ENCODE data around the gene ARSG.
"Not testable (repeated sequence)": the region's sequence is repeated elsewhere in the genome, so short reads cannot be mapped to it uniquely, and the experiment has no call there.

Gene ARSG

DNA sequence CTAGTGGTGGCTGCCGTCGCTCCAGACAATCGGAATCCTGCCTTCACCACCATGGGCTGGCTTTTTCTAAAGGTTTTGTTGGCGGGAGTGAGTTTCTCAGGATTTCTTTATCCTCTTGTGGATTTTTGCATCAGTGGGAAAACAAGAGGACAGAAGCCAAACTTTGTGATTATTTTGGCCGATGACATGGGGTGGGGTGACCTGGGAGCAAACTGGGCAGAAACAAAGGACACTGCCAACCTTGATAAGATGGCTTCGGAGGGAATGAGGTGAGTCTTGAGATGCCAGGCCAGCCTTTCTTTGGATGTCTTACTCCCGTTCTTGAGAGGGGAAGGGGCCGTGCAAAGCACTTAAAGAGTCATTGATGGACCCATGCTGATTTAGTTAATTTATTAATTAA lies 16.1 kb downstream of the ARSG start:
- no peak for DNase-seq

DNA sequence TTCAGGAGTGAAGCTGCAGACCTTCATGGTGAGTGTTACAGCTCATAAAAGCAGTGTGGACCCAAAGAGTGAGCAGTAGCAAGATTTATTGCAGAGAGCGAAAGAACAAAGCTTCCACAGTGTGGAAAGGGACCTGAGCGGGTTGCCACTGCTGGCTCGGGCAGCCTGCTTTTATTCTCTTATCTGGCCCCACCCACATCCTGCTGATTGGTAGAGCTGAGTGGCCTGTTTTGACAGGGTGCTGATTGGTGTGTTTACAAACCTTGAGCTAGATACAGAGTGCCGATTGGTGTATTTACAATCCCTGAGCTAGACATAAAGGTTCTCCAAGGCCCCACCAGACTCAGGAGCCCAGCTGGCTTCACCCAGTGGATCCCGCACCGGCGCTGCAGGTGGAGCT lies 17.2 kb downstream of the ARSG start:
- not testable (repeated sequence) for DNase-seq

DNA sequence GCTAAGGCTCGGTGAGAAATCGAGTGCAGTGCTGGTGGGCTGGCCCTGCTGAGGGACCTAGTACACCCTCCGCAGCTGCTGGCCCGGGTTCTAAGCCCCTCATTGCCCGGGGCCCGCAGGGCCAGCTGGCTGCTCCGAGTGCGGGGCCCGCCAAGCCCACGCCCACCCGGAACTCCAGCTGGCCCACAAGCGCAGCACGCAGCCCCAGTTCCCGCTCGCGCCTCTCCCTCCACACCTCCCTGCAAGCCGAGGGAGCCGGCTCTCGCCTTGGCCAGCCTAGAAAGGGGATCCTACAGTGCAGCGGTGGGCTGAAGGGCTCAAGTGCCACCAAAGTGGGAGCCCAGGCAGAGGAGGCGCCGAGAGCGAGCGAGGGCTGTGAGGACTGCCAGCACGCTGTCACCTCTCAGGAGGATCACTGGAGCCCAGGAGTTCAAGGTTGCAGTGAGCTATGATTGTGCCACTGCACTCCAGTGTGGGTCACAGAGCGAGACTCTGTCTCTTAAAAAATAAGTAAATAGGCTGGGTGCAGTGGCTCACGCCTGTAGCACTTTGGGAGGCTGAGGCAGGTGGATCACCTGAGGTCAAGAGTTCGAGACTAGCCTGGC lies 17.9 kb downstream of the ARSG start:
- not testable (repeated sequence) for DNase-seq

DNA sequence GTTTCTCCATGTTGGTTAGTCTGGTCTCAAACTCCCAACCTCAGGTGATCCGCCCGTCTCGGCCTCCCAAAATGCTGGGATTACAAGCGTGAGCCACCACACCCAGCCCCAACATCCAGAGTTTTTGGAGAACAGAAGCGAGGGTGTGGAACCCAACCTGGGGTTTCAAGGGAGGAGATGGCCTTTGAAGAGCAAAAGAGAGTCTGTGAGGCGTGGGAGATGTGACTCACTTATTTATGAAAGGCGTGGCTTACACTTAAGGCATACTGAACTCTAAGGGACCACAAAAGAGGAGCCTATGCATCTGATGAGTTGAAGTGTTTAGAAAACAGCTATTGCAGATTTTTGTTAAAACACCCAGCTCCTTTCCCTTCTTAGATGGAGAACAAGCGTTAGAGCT lies 18.9 kb downstream of the ARSG start:
- peak; percentile 55 for DNase-seq

DNA sequence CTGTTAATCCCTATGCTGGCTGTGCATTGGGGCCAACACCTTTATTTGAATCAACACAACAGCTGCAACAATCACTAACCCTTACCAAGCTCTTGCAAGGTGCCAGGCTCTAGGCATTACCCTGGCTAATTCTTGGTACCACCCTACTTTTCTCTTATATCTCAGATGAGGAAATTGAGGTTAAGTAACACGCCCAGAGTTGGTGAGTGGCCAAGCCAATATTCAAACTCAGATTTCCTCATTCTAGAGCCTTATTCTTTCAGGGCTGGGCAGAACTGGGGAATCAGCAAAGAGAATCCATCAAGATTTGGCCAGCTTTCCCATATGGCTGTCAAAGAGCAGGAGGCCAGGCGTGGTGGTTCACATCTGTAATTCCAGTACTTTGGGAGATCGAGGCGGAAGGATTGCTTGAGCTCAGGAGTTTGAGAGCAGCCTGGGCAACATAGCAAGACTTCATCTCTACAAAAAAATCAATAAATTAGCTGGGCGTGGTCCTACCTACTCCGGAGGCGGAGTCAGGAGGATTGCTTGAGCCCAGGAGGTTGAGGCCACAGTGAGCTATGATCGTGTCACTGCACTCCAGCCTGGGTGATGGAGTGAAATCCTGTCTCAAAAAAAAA lies 23.7 kb downstream of the ARSG start:
- no peak for DNase-seq

DNA sequence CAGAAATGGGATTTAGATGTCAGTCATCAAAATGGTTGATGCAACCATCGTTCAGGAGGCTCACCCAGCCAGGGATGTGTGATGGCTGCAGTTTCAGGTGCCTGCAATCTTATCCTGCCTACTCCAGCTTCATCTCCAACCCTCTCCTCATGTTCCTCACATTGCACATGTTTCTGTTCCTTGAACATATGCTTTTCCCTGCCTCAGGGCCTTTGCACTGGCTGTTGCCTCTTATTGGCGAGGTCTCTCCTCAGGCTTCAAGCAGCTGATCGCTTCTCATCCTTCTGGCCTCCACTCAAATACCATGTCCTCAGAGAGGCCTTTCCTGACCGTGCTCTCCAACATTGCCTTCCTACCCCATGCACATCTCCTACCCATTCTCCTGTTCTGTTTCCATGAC lies 24.6 kb downstream of the ARSG start:
- no peak for DNase-seq

DNA sequence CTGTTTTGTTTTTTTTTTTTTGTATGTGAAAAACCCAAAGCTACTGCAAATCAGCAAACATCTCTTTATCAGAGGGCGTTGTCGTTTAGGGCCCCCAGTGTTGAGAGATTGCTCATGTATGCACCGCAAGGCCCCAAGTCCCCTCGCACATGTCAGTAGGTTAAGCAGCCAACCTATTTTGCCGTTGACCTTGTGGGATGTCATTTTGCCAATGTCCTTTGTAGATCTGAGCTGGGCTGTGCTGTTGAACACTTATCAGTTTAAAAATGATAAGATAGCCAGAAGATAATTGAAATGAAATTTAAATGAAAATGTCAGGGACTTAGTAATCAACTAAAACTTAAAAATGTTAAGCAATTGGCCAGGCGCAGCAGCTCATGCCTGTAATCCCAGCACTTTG lies 26.2 kb downstream of the ARSG start:
- DNase-seq: no peak

DNA sequence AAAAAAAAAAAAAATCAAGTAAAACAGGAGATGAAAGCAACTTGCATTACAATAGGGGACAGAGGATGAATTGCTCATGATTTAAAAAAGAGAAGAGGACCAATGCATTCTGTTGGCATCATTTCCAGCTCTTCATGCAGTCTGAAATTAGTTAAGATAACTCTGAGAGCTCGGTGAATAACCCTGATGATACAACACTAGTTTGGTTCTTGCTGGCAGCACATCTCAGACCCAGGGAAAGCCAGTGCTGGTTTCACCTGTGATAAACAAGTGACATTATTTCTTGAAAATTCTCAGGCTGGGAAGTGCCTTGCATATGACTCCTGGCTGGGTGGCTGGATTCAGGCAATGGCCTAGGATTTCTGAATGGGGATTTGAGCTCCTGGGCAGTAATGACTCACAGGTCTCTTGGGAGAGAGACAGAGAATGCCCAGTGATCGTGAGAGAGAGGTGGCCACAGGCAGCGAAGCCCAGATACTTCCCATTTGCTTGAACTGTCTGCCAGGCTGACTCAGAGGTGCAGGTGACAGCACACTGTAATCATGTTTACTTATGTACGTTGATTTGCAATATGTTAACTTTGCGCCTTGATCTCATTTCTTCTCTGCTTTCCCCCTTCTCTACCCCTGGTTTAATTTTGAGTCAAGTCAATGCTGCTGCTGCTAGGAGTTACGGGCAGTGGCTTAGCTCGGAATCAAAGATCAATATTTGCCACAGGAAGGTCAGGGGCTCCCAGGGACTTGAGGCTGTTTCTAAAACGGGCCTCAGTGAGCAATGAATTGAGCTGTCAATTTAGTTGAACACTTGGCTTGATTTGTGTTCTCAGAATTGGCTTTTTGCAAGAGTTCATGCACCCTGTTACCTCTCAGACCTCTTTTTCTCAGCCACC lies 27.1 kb downstream of the ARSG start:
- DNase-seq: no peak

DNA sequence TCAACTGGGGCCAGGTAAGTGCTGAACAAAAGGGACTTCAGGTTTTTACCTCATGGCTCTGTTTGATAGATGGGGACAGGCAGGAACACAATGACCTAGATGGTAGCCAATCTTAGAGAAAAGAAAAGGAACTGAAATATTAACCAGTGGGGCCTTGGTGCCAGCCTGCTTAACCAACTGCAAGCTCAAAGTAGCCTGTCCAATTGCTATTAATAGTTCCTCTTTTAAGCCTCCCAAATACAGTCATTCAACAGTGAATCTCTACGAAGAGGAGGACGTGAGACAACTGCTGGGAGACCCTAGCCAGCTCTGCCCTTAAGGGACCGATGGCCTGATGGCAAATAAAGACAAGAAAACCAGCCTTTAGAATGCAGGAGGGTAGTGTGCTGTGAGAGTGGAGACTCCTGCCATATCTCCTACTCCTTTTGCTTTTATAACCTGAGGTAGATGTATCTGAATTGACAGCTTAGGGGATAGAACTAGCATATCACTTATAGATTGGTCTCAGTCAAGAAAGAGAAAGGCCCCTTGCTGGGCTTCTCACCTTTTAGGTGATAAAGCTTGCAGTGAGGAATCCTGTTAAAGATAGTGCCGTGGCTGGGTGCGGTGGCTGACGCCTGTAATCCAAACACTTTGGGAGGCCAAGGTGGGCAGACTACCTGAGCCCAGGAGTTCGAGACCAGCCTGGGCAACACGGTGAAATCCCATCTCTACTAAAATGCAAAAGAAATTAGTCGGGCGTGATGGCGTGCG lies 28.3 kb downstream of the ARSG start:
- DNase-seq: no peak

DNA sequence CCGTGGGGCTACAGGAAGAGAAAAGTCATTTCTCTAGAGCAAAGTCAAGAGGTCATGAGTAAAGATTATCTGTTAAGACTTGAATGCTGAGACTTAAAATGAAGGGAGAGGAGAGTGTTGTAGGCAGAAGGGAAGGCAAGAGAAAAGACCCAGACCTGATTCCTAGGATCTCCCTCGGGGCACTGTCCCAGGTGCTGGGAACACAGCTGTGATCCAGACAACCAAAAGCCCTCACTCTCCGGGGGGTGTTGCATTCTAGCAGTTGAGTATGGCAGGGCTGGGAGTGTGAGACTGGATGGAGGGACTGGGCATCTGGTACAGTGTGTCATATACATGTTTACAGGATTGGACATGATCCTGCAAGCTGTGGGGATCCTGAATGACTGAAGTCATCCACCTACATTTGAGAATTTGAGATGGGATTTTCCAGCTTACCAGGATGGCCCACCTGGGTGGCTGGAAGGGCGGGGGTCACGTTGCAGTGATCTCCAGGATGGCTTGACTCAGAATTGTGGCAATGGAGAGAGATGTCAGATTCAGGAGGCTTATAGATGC lies 29.1 kb downstream of the ARSG start:
- no peak for DNase-seq

DNA sequence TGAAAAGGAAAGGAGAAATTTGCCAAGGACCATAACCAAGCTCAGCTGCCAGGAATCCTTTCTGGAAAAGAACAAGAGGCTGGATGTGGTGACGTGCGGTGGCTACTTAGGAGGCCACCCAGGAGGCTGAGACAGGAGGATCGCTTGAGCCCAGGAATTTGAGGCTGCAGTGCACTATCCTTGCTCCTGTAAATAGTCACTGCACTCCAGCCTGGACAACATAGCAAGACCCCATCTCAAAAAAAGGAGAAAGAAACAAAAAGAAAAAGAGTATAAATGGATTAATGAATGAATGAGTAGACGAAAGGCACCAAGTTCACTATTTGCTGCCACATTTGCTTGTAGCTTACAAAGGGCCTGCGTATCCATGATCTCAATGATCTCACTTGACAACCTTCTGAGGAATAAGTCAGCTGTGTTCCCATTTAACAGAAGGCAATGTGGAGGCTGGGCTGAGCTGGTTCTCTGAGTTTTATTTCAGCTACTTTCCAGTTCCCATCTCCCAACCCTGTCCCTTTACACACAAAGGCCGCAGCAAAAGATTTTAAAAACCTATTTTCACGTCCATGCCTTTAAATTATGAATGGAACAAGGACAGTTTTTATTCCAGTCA lies 29.8 kb downstream of the ARSG start:
- no peak for DNase-seq

DNA sequence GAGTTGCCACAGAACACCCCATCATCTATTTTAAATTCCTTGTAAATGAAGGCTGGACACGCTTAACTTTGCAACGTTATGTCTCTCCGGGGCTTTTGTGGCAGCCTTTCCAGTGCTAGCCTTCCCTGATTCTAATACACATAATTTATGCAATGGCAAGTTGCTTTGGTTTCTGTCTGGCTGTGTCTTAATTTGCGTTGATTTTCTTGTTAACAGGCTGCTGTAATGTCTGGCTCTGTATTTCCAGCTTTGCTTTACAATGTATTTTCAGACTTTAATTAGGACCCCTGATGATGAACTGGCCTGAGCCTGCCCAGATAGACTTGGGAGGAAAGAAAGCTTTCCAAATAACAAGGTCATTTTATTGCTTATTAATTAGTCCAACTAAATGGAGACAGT lies 30.3 kb downstream of the ARSG start:
- no peak for DNase-seq

DNA sequence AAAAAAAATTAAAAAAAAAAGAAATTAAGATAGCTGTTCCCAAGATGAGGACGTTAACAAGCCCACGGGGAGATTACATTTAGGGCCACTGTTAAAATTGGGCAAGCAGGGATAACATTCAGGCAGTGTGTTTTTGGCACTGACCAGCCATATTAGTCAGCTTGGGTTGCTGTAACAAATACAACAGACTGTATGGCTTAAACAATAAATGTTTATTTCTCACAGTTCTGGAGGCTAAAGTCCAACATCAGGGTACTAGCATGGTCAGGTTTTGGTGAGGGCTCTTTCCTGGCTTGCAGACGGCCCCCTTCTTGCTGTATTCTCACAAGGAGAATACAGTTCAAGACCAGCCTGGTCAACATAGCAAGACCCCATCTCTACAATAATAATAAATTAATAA lies 31.3 kb downstream of the ARSG start:
- DNase-seq: no peak

DNA sequence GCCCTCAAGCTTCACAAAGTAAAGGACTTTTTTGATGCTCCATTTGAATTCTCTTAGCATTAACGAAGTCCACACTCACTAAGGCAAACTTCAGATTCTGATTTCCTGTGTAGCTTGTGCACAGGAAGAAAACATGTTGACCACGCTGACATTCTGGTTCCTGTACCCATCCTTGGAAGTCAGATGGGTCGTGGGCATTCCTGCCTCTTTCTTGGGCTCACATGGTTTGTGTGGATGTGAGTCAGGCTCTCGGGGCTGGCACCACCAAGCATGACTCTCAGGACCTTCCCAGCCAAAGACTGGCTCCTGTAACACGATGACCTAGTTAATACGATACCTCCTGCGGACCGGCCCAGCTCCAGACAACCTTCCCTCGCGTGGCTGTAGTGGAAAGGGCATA lies 32.8 kb downstream of the ARSG start:
- DNase-seq: no peak

DNA sequence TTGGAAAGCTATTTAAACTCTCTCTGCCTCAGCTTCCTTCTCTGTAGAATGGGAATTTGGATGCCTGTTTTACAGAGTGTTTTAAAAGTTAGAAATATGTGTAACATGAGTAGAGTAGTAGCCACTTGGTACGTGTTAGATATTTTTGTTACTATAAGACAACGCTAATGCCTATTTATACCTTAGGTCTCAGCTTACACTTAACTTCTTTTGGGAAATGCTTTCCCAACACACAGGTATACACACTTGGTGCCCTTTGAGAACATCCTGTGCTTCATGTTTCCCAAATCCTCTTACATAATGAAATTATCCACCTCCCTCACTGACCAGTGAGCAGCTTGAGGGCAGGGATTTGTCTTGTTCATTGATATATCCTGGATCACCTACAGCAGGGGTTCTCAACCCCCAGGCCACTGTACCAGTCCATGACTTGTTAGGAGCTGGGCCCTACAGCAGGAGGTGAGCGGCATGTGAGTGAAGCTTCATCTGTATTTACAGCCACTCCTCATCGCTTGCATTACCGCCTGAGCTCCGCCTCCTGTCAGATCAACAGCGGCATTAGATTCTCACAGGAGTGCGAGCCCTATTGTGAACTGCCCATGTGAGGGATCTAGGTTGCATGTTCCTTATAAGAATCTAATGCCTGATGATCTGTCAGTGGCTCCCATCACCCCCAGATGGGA lies 33.5 kb downstream of the ARSG start:
- no peak for DNase-seq

DNA sequence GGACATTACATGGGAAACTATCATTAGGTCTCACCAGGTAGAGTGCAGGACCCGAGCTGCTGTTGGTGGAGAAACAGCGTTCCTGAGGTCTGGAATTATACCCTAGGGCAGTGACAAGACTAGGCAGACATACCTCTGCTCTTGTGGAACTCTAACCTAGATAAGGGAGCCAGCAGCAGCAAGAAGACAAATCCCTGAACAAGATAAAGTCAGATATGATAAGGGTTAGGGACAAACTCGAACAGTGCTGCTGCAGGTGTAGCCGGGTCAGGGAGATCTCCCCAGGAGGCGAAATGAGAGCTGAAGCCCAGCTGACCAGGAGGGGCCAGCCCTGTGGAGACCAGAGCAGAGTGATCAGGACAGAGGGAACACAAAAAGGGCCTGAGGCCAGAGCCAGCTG lies 34.7 kb downstream of the ARSG start:
- DNase-seq: no peak

DNA sequence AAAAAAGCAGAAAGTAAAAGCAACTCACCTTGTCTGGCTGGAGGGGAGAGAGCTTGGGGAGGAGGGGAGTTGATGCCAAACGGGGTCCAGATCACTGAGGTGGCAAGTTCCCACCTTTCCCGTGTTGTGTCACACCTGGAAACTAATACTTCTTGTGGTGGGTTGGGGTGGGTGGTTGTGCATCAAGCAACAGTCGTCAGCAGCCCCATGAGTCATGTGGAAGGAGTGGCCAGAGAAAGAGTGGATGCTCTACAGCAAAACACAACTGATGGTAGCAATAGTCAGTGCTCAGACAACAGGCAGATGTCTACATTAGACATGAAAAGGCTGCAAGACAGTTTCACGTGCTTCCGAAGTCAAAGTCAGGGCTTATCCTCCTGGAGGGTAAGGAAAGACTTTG lies 35.4 kb downstream of the ARSG start:
- DNase-seq: peak; percentile 32

DNA sequence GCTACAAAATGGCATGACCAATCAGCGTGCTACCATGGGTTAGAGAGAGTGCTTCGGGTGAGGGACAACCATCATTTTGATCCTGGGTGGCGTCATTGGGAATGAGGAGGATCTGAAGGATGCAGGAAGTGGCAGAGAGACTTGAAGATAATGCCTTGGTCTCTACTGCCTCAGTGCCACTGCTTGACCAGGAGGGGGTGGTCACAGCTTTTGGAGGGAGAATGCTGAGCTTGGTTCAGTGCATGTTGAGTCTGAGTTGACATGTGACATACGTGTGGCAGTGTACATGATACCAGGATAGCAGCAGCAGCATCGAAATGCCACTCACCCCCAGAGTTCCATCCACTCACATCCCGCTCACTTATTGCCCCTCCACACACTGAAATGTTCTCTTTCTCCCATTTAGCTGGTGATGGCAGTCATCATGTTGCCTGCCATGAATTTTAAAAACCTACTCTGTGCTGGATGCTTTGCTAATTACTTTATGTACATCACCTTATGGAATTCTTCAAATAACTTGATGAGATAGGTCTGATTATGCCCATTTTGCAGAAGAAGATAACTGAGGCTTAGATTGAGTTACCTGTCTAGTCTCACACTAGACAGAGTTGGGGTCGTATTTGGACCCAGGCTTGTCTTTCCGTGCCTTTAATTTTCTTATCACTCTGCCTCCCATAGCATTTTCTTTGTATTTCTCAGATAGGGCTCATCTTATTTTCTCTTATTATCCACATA lies 36.7 kb downstream of the ARSG start:
- DNase-seq: no peak

DNA sequence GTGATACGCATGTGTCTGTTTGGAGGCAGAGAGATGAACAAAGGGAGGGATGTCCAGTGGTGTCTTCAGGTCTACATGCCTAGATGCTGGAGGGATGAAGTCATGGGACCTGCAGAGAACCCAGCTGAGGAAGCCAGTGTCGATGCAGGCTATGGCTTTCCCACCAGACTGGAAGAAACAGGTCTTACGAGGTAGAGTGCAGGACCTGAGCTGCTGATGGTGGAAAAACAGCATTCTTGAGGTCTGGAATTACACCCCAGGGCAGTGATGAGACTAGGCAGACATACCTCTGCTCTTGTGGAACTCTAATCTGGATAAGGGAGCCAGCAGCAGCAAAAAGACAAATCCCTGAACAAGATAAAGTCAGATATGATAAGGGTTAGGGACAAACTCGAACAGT lies 37.4 kb downstream of the ARSG start:
- DNase-seq: no peak

DNA sequence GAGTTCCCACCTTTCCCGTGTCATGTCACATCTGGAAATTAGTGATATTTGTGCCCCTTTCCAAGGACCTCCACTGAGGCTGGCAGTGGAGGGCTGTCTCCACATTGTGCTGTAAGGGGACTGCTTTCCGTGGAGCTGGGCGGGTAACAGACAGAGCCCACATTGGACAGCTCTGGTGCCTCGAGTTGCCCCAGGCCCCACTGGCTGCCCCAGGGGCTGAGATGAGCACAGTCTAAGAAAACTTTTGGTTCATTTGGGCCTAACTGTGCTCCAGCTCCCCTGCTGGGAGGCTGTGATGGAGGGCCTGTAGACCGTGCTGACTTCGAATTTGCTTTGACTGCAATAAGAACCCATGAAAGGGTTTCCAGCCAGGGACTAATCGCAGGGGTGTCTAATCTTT lies 38.0 kb downstream of the ARSG start:
- DNase-seq: no peak

DNA sequence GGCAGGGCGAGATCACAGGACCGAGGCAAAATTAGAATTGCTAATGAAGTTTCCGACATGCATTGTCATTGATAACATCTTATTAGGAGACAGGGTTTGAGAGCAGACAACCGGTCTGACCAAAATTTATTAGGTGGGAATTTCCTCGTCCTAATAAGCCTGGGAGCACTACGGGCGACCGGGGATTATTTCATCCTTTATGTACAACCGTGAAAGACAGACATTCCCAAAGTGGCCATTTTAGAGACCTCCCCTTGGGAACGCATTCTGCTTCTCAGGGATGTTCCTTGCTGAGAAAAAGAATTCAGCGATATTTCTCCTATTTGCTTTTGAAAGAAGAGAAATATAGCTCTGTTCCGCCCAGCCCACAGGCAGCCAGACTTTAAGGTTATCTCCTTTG lies 40.6 kb downstream of the ARSG start:
- DNase-seq: not testable (repeated sequence)

Data from stimulated activated CD4-positive, alpha-beta T cell treated with anti-CD3 and anti-CD28 coated beads, Interleukin-15, amount 100 ng/mL, for 24 hours (primary cell).